Neuronal stem cell (in vitro differentiated cells): ENCODE measurements around the gene SIGLEC6.
A peak's percentile ranks its signal among the peaks of the same experiment; 100 is the strongest.

Experiments used
- DNase-seq: peaks from one replicate; pipeline ENCODE4 v3.0.0-alpha.2; 2013; ENCODE audit warnings: low spot score
- H2AFZ ChIP-seq: one replicate; pipeline ENCODE4 v1.6.1; 2013; ENCODE audit warnings: mild to moderate bottlenecking, low read length, inconsistent platforms
- H2AK5ac ChIP-seq: 2 replicates; pipeline ENCODE4 v1.6.1; 2013; ENCODE audit warnings: low read depth, mild to moderate bottlenecking, inconsistent platforms, low read length, moderate library complexity, mixed read lengths
- H2BK120ac ChIP-seq: 2 replicates; pipeline ENCODE4 v1.6.1; 2013; ENCODE audit warnings: low read depth, mild to moderate bottlenecking, inconsistent platforms, low read length, moderate library complexity, mixed read lengths
- H2BK12ac ChIP-seq: one replicate; pipeline ENCODE4 v1.6.1; 2013; ENCODE audit warnings: low read length, inconsistent platforms
- H2BK15ac ChIP-seq: 2 replicates; pipeline ENCODE4 v1.6.1; 2013; ENCODE audit warnings: mild to moderate bottlenecking, low read length, inconsistent platforms, mixed read lengths
- H2BK5ac ChIP-seq: one replicate; pipeline ENCODE4 v1.6.1; 2013; ENCODE audit warnings: inconsistent platforms, mild to moderate bottlenecking, low read length, moderate library complexity
- H3K14ac ChIP-seq: one replicate; pipeline ENCODE4 v1.6.1; 2013; ENCODE audit warnings: low read length, inconsistent platforms
- H3K18ac ChIP-seq: 2 replicates; pipeline ENCODE4 v1.6.1; 2013; ENCODE audit warnings: low read length, inconsistent platforms
- H3K23ac ChIP-seq: 2 replicates; pipeline ENCODE4 v1.6.1; 2013; ENCODE audit warnings: low read depth, mild to moderate bottlenecking, mixed read lengths, low read length, inconsistent platforms; ENCODE audit not compliant: poor library complexity
- H3K27ac ChIP-seq: replicated peaks from 3 replicates; pipeline ENCODE4 v1.5.1; 2013; ENCODE audit warnings: low read length, inconsistent platforms
- H3K27me3 ChIP-seq, 3 experiments: 2 replicates each; pipeline ENCODE4 v1.6.1; 2013; ENCODE audit warnings: low read length in 3 of 3, mild to moderate bottlenecking in 2 of 3, inconsistent platforms in 1 of 3, low read depth in 1 of 3, mixed read lengths in 1 of 3, moderate library complexity in 1 of 3; ENCODE audit not compliant: control insufficient read depth in 3 of 3, insufficient read depth in 3 of 3
- H3K36me3 ChIP-seq, 2 donors: replicated peaks in 1 of 2; 2 replicates each; pipeline ENCODE4 v1.6.1; 2013; ENCODE audit warnings: low read length in 2 of 2; ENCODE audit not compliant: control insufficient read depth in 2 of 2, insufficient read depth in 2 of 2
- H3K4ac ChIP-seq: 2 replicates; pipeline ENCODE4 v1.6.1; 2013; ENCODE audit warnings: inconsistent platforms, mild to moderate bottlenecking, low read length, moderate library complexity
- H3K4me1 ChIP-seq, 2 donors: 1 replicate in 1 of 2; 2 replicates in 1 of 2; pipeline ENCODE4 v1.6.1; 2013; ENCODE audit warnings: low read length in 2 of 2, low read depth in 1 of 2; ENCODE audit not compliant: control insufficient read depth in 2 of 2, insufficient read depth in 1 of 2
- H3K4me2 ChIP-seq: one replicate; pipeline ENCODE4 v1.6.1; 2013; ENCODE audit warnings: mild to moderate bottlenecking, low read length, inconsistent platforms; ENCODE audit not compliant: insufficient read depth, poor library complexity, severe bottlenecking
- H3K4me3 ChIP-seq, 2 donors: 2 replicates each; pipeline ENCODE4 v1.5.1; 2013; ENCODE audit warnings: low read length in 2 of 2, mild to moderate bottlenecking in 2 of 2, inconsistent platforms in 1 of 2, moderate library complexity in 1 of 2
- H3K79me1 ChIP-seq: one replicate; pipeline ENCODE4 v1.6.1; 2013; ENCODE audit warnings: low read depth, mild to moderate bottlenecking, inconsistent platforms, low read length, moderate library complexity
- H3K9ac ChIP-seq: one replicate; pipeline ENCODE4 v1.6.1; 2013; ENCODE audit warnings: mild to moderate bottlenecking, low read depth, low read length, inconsistent platforms; ENCODE audit not compliant: poor library complexity
- H3K9me3 ChIP-seq, 2 donors: replicated peaks in 1 of 2; 2 replicates each; pipeline versions ENCODE3 to v1.6.1; 2013; ENCODE audit warnings: low read length in 2 of 2, mild to moderate bottlenecking in 2 of 2, inconsistent platforms in 1 of 2, low read depth in 1 of 2, mixed read lengths in 1 of 2, moderate library complexity in 1 of 2; ENCODE audit not compliant: control insufficient read depth in 2 of 2, insufficient read depth in 1 of 2
- H4K8ac ChIP-seq: one replicate; pipeline ENCODE4 v1.6.1; 2013; ENCODE audit warnings: low read depth, mild to moderate bottlenecking, inconsistent platforms, low read length, moderate library complexity
- H4K91ac ChIP-seq: one replicate; pipeline ENCODE4 v1.6.1; 2013; ENCODE audit warnings: low read length, low read depth, mild to moderate bottlenecking, inconsistent platforms; ENCODE audit not compliant: poor library complexity
- WGBS, 2 donors: extraction: QIAGEN DNeasy Blood & Tissue Kit; methylation state at CpG; one replicate each; pipeline ENCODE4 v1.1.7; 2013; ENCODE audit warnings: missing lambda C conversion rate in 2 of 2, mixed read lengths in 1 of 2; ENCODE audit not compliant: insufficient read length in 2 of 2, insufficient replicate concordance in 1 of 2; ENCODE audit errors: extremely low coverage in 2 of 2; 5-methylcytosine and 5-hydroxymethylcytosine counted together

The SIGLEC6 gene

DNA sequence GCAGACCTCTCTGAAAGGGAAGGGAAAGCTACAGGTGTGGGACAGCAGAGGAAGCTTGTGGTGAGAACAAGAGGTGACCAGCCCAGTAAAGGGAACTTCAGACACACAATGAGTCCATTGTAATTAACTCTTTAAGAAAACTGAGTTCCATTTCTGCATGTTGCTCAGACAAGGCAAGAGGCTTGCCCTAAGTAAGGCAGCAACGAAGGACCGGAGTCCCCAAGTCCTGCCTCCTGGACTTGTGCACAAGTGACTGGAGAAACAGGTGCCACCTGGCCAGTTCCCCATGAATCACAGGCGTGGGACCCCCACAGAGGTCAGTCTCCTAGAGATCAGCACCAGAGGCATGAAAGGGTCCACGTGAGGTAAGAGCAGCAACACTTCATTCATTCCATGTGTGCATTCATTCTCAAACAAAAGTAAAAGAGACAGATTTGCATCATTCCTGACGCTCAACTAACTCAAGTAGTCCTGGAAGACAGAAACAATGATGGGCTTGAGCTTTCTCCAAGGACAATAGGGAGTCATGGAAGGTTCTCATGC, 14.7 kb upstream of the SIGLEC6 start:
- Histone ChIP-seq H3K14ac (no peak overlapping the region), H3K18ac (no peak overlapping the region), H3K4ac (no peak overlapping the region), H3K4me1 (no peaks in the 10 kb centered on the region), H2BK5ac (no peak overlapping the region), H3K9ac (no peak overlapping the region), H4K8ac (no peak overlapping the region), H3K23ac (no peak overlapping the region), H3K27ac (no peak overlapping the region), H3K36me3 (no peaks in the 10 kb centered on the region), H3K4me2 (no peak overlapping the region), H3K27me3 (peaks cover 0 to 10% (median 3%) of the 10 kb centered on the region in 3 experiments), H3K79me1 (peaks cover 1% of the 10 kb centered on the region), H4K91ac (no peak overlapping the region), H2BK15ac (no peak overlapping the region), H2BK12ac (no peak overlapping the region), H2BK120ac (no peak overlapping the region), H3K4me3 (no peak overlapping the region), H2AK5ac (no peak overlapping the region), H3K9me3 (peaks cover 0 to 20% of the 10 kb centered on the region in 2 donors), H2AFZ (no peak overlapping the region)
- WGBS, 2 donors: no CpG with 5 or more reads among the region's 5 CpGs
- no peak for DNase-seq

GRCh38 chr19:51544038-51544437, 12.6 kb upstream of the SIGLEC6 start:
- no peaks in the 10 kb centered on the region for H3K4me1 ChIP-seq
- no peak overlapping the region for H3K4me3 ChIP-seq
- H3K79me1 ChIP-seq: no peaks in the 10 kb centered on the region
- no peak for DNase-seq
- no peak overlapping the region for H3K4ac ChIP-seq
- peaks cover 0 to 20% of the 10 kb centered on the region in 2 donors for H3K9me3 ChIP-seq
- no peak overlapping the region for H4K91ac ChIP-seq
- H2AK5ac ChIP-seq: no peak overlapping the region
- H3K14ac ChIP-seq: no peak overlapping the region
- no CpG with 5 or more reads among the region's 6 CpGs for WGBS, 2 donors
- no peak overlapping the region for H4K8ac ChIP-seq
- H2BK5ac ChIP-seq: no peak overlapping the region
- peak overlapping the region; percentile 2 for H3K9ac ChIP-seq
- H2AFZ ChIP-seq: no peak overlapping the region
- no peak overlapping the region for H3K18ac ChIP-seq
- H2BK120ac ChIP-seq: no peak overlapping the region
- no peak overlapping the region for H2BK15ac ChIP-seq
- H3K36me3 ChIP-seq: no peaks in the 10 kb centered on the region
- no peak overlapping the region for H3K27ac ChIP-seq
- H3K27me3 ChIP-seq: peaks cover 0 to 13% (median 3%) of the 10 kb centered on the region in 3 experiments
- no peak overlapping the region for H2BK12ac ChIP-seq
- H3K23ac ChIP-seq: no peak overlapping the region
- H3K4me2 ChIP-seq: no peak overlapping the region

DNA sequence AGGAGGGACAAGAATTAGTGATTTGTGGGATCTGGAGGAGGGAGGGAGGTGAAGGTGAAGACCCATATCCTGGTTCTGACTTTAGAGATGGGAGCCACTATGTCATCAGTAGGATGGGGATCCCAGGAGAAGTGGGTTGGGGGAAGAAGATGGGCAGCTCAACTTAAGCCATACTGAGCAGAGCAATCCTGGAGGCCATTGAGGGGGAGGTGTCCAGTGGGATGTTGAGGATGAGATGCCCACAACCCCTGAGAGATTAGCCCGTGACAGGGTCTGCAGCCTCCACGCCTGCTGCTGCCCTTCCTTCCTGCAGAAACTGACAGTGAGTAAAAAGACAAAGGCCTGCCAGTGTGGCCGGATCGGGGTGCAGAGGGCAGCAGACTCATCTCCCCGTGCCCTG, 11.2 kb upstream of the SIGLEC6 start:
- H3K18ac ChIP-seq: no peak overlapping the region
- H3K27ac ChIP-seq: no peak overlapping the region
- no peak overlapping the region for H3K4me3 ChIP-seq
- H3K27me3 ChIP-seq: peaks cover 0 to 14% (median 3%) of the 10 kb centered on the region in 3 experiments
- H3K9me3 ChIP-seq: peaks cover 0 to 24% of the 10 kb centered on the region in 2 donors
- H4K8ac ChIP-seq: no peak overlapping the region
- no peaks in the 10 kb centered on the region for H3K79me1 ChIP-seq
- H3K4me2 ChIP-seq: no peak overlapping the region
- H3K23ac ChIP-seq: no peak overlapping the region
- no peak overlapping the region for H3K4ac ChIP-seq
- H2AFZ ChIP-seq: no peak overlapping the region
- H3K36me3 ChIP-seq: no peaks in the 10 kb centered on the region
- no peak overlapping the region for H3K9ac ChIP-seq
- no peak overlapping the region for H2BK12ac ChIP-seq
- H2AK5ac ChIP-seq: no peak overlapping the region
- no peak overlapping the region for H3K14ac ChIP-seq
- no peaks in the 10 kb centered on the region for H3K4me1 ChIP-seq
- no peak overlapping the region for H2BK120ac ChIP-seq
- no peak overlapping the region for H2BK5ac ChIP-seq
- WGBS, 2 donors: no CpG with 5 or more reads among the region's 5 CpGs
- no peak overlapping the region for H2BK15ac ChIP-seq
- no peak for DNase-seq
- H4K91ac ChIP-seq: no peak overlapping the region

- DNase-seq: no peak
- no CpG with 5 or more reads among the region's 10 CpGs for WGBS, 2 donors
- Histone ChIP-seq H3K9me3 (peaks cover 0 to 21% of the 10 kb centered on the region in 2 donors), H4K91ac (no peak overlapping the region), H2AK5ac (no peak overlapping the region), H3K23ac (no peak overlapping the region), H2BK120ac (no peak overlapping the region), H3K79me1 (no peaks in the 10 kb centered on the region), H3K4me3 (no peak overlapping the region), H3K4ac (no peak overlapping the region), H2AFZ (no peak overlapping the region), H2BK5ac (no peak overlapping the region), H3K18ac (peak overlapping the region; percentile 27), H4K8ac (no peak overlapping the region), H3K27me3 (peaks cover 0 to 20% (median 0%) of the 10 kb centered on the region in 3 experiments), H3K4me1 (no peaks in the 10 kb centered on the region), H3K27ac (no peak overlapping the region), H3K4me2 (no peak overlapping the region), H2BK12ac (no peak overlapping the region), H3K36me3 (no peaks in the 10 kb centered on the region), H3K14ac (no peak overlapping the region), H2BK15ac (no peak overlapping the region), H3K9ac (no peak overlapping the region)
Observed at GRCh38 chr19:51541458-51542357, 10.2 kb upstream of the SIGLEC6 start.
